Gastroesophageal sphincter (tissue), 4 donors: ENCODE data around the gene ZC3H18. TPM values are rescaled to one million over a fixed set of nuclear protein-coding genes. Genes with fewer than 3 reads are reported as not detected.

ENCODE experiments used
- ATAC-seq: fragments of 150-250 bp; one replicate; pipeline ENCODE4 v1.9.1; 2016; ENCODE audit warnings: mild to moderate bottlenecking, moderate library complexity
- H3K27ac ChIP-seq, 4 donors: fragments of 200-600 bp; sonication (generic) in 3 of 4; 1 replicate in 3 of 4; 2 replicates in 1 of 4; pipeline ENCODE4 v1.5.1; 2016 to 2019
- H3K27me3 ChIP-seq: fragments of 200-600 bp; sonication (generic); one replicate; pipeline ENCODE4 v1.5.1; 2019
- H3K36me3 ChIP-seq, 2 donors: fragments of 200-600 bp; sonication (generic); one replicate each; pipeline ENCODE4 v1.5.1; 2019; ENCODE audit warnings: control low read depth in 1 of 2
- H3K4me1 ChIP-seq, 3 donors: fragments of 200-600 bp; sonication (generic); 1 replicate in 2 of 3; 2 replicates in 1 of 3; pipeline ENCODE4 v1.5.1; 2016 to 2019; ENCODE audit warnings: control low read depth in 2 of 3
- H3K4me3 ChIP-seq, 2 donors: fragments of 200-600 bp; sonication (generic); one replicate each; pipeline ENCODE4 v1.5.1; 2019; ENCODE audit warnings: mild to moderate bottlenecking in 1 of 2, moderate library complexity in 1 of 2
- H3K9me3 ChIP-seq, 3 donors: fragments of 200-600 bp; sonication (generic); one replicate each; pipeline ENCODE4 v1.5.1; 2017 to 2019; ENCODE audit warnings: control low read depth in 2 of 3
- CTCF ChIP-seq, 4 experiments: fragments of 200-600 bp in 2 of 4; fragments of 450-650 bp in 2 of 4; sonication (generic) in 1 of 4; IDR thresholded peaks; one replicate each; pipeline ENCODE4 v1.5.1; 2017 to 2019; ENCODE audit warnings: antibody characterized with exemption in 4 of 4, mild to moderate bottlenecking in 2 of 4, moderate library complexity in 2 of 4
- EP300 ChIP-seq: sonication (generic); formaldehyde crosslinking; IDR thresholded peaks from one replicate; pipeline ENCODE4 v1.6.1; 2017; ENCODE audit warnings: antibody characterized with exemption, mild to moderate bottlenecking
- POLR2A ChIP-seq, 2 donors: fragments of 450-650 bp; IDR thresholded peaks; one replicate each; pipeline ENCODE4 v1.6.1; 2017; ENCODE audit warnings: antibody characterized with exemption in 2 of 2, mild to moderate bottlenecking in 2 of 2, moderate library complexity in 1 of 2
- POLR2AphosphoS5 ChIP-seq: sonication (generic); formaldehyde crosslinking; IDR thresholded peaks from one replicate; pipeline ENCODE4 v1.6.1; 2017; ENCODE audit warnings: antibody characterized with exemption
- WGBS, 2 donors: methylation state at CpG; one replicate each; pipeline ENCODE4 v1.1.5; 2018; ENCODE audit warnings: low coverage in 1 of 2; 5-methylcytosine and 5-hydroxymethylcytosine counted together
- total RNA-seq, 4 donors: library from RNA; depleted of rRNA; stranded (reverse); fragments of >200 nt; gene quantifications; one replicate each; pipeline ENCODE4 v1.1.0, GENCODE V29; 2016

The ZC3H18 gene
- total RNA-seq, 4 donors from 2014 or later = 15.8 to 40.6 (median 23.3) TPM

- H3K36me3 ChIP-seq = peaks cover 0 to 94% of the 10 kb centered on the region in 2 donors
- no peak overlapping the region for H3K27ac ChIP-seq
- no peaks in the 10 kb centered on the region for H3K9me3 ChIP-seq
- H3K4me1 ChIP-seq = peaks cover 0 to 6% (median 0%) of the 10 kb centered on the region in 3 donors
- WGBS, 2 donors = 60 to 89% methylated on average over 1 to 12 of the region's 19 CpGs
- H3K27me3 ChIP-seq = no peaks in the 10 kb centered on the region
- no peak overlapping the region for H3K4me3 ChIP-seq
- ATAC-seq = no peak
- TF ChIP-seq CTCF (IDR thresholded peaks at IDR 0.05) (no peak), EP300 (no peak), POLR2A (IDR thresholded peaks at IDR 0.05) (no peak), POLR2AphosphoS5 (no peak)
Measured at GRCh38 chr16:88618956-88619667, 48.9 kb downstream of the ZC3H18 start.

GRCh38 chr16:88619859-88620815 lies 49.9 kb downstream of the ZC3H18 start:
- Histone ChIP-seq H3K4me3 (no peak overlapping the region), H3K27me3 (no peaks in the 10 kb centered on the region), H3K9me3 (no peaks in the 10 kb centered on the region), H3K4me1 (peaks cover 0 to 6% (median 0%) of the 10 kb centered on the region in 3 donors), H3K27ac (no peak overlapping the region), H3K36me3 (peaks cover 0 to 94% of the 10 kb centered on the region in 2 donors)
- 83 to 87% methylated on average over 7 to 13 of the region's 14 CpGs for WGBS, 2 donors
- TF ChIP-seq EP300 = no peak
- no peak for TF ChIP-seq POLR2AphosphoS5
- TF ChIP-seq POLR2A (IDR thresholded peaks at IDR 0.05) = no peak
- TF ChIP-seq CTCF (IDR thresholded peaks at IDR 0.05) = no peak
- ATAC-seq = peak; percentile 26

GRCh38 chr16:88622125-88622524 lies 51.9 kb downstream of the ZC3H18 start:
- no CpG with 5 or more reads among the region's 19 CpGs for WGBS, 2 donors
- Histone ChIP-seq H3K36me3 (peaks cover 0 to 94% of the 10 kb centered on the region in 2 donors), H3K4me1 (no peaks in the 10 kb centered on the region), H3K9me3 (no peaks in the 10 kb centered on the region), H3K27me3 (no peaks in the 10 kb centered on the region), H3K27ac (no peak overlapping the region), H3K4me3 (no peak overlapping the region)
- TF ChIP-seq POLR2A (IDR thresholded peaks at IDR 0.05) = no peak
- no peak for TF ChIP-seq CTCF (IDR thresholded peaks at IDR 0.05)
- TF ChIP-seq POLR2AphosphoS5 = no peak
- no peak for TF ChIP-seq EP300
- no peak for ATAC-seq

DNA sequence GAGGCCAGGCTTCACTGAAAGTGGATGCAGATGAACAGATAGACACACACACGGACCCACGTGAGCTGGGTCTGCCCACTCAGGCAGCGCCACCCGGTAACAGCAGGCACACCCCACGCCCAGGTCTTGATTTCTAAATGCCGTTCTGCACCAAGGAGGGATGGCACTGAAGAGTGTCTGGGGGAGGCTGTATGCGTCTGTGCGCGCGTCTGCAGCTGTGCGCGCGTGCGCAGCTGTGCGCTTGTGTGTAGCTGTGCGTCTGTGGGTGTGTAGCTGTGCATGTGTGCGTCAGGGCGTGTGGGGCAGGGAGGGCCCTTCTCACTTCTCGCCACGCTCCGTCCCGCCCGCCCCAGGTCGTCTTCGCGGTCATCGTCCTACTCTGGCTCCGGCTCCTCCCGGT lies 52.7 kb downstream of the ZC3H18 start:
- TF ChIP-seq CTCF (IDR thresholded peaks at IDR 0.05) (no peak), POLR2AphosphoS5 (no peak), EP300 (no peak), POLR2A (IDR thresholded peaks at IDR 0.05) (no peak)
- no peaks in the 10 kb centered on the region for H3K4me1 ChIP-seq
- H3K27me3 ChIP-seq = no peaks in the 10 kb centered on the region
- WGBS, 2 donors = 91% methylated on average over 6 of the region's 29 CpGs; no CpG with 5 or more reads in 1 of the 2 donors
- H3K9me3 ChIP-seq = no peaks in the 10 kb centered on the region
- ATAC-seq = no peak
- H3K4me3 ChIP-seq = no peak overlapping the region
- peaks cover 0 to 94% of the 10 kb centered on the region in 2 donors for H3K36me3 ChIP-seq
- H3K27ac ChIP-seq = no peak overlapping the region
